ENCODE results near the gene TMEM170B. TPM values are rescaled to one million over a fixed set of nuclear protein-coding genes. Genes with fewer than 3 reads are reported as not detected.

TMEM170B gene
- polyA plus RNA-seq, 2 of the 4 experiments (the other 2 are of a cell fraction): 2.5 to 3.2 TPM

GRCh38 chr6:11493974-11494373 lies 43.6 kb upstream of the TMEM170B start (continued):
- TF ChIP-seq, protein P1, sequence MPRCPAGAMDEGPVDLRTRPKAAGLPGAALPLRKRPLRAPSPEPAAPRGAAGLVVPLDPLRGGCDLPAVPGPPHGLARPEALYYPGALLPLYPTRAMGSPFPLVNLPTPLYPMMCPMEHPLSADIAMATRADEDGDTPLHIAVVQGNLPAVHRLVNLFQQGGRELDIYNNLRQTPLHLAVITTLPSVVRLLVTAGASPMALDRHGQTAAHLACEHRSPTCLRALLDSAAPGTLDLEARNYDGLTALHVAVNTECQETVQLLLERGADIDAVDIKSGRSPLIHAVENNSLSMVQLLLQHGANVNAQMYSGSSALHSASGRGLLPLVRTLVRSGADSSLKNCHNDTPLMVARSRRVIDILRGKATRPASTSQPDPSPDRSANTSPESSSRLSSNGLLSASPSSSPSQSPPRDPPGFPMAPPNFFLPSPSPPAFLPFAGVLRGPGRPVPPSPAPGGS (IDR thresholded peaks at IDR 0.05): no peak
- TF ChIP-seq, protein P2, sequence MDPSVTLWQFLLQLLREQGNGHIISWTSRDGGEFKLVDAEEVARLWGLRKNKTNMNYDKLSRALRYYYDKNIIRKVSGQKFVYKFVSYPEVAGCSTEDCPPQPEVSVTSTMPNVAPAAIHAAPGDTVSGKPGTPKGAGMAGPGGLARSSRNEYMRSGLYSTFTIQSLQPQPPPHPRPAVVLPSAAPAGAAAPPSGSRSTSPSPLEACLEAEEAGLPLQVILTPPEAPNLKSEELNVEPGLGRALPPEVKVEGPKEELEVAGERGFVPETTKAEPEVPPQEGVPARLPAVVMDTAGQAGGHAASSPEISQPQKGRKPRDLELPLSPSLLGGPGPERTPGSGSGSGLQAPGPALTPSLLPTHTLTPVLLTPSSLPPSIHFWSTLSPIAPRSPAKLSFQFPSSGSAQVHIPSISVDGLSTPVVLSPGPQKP (IDR thresholded peaks at IDR 0.05; ENCODE audit: low read depth, low read length): no peak
- TF ChIP-seq CEBPB (IDR thresholded peaks at IDR 0.05) (no peak), NR3C1 (IDR thresholded peaks at IDR 0.05) (no peak), RNF2 (IDR thresholded peaks at IDR 0.05; ENCODE audit: borderline replicate concordance, low read depth) (no peak), ZFP36 (IDR thresholded peaks at IDR 0.05; ENCODE audit: borderline replicate concordance, partially characterized antibody) (no peak), ZNF302 (CRISPR knock-in tag; IDR thresholded peaks at IDR 0.05) (no peak), EP300 (IDR thresholded peaks at IDR 0.05) (no peak), FOSB (CRISPR knock-in tag; IDR thresholded peaks at IDR 0.05) (no peak), JUNB (IDR thresholded peaks at IDR 0.05) (no peak), NFE2L2 (conservative IDR thresholded peaks at IDR 0.05; ENCODE audit: low read length) (no peak), CHD2 (IDR thresholded peaks at IDR 0.05; ENCODE audit: low read length, partially characterized antibody) (no peak)

DNA sequence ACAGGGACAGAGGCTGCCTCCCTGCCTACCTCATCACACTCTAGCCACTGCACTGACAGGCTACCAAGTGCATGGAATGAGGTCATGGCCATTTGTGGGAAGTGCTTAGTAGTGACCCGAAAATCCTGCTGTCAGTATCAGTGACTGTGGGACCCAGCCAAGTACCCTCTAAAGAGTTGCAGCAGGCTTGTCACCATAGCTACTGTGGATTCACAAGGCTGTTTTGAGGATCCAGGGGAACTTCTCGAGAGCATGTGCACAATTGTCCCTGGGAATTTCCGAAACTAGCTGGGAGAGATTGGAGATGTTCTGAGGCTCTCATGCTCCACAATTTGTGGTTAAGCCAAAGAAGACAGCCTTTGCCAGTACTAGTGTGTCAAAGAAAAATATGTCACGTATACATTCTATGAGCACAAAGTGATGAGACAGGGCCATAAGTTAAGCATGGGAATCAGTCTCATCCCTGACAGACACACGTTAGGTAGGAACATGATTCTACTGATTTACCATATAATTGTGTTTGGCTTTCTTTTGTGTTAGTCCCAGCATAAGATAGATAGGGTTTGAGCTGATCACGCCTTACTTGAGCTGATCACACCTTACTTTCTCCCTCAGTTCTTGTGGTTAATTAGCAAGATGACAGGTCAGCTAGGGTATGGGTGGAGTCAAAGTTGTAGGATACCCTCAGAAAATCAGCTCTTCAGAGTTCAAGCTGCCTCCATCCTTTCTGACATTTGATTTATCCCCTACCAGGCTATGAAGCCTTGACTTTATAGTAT lies 42.6 kb upstream of the TMEM170B start:
- CTCF ChIA-PET: interaction anchor here (0.5 to 4.4 kb wide), 51 partner anchors 8 to 425 kb away, joined by 3 to 66 read pairs (median 6); partner anchors contain the start of genes NEDD9 and SMIM13
- WGBS (ENCODE audit: missing lambda C conversion rate): 82% methylated on average over 5 of the region's 6 CpGs
- peak in 1 of 2 experiments; percentile 18; a peak in 3 of 6 replicates for ATAC-seq
- Histone ChIP-seq H3K4me1 (peaks cover 26% of the 10 kb centered on the region), H3K27ac (peak overlapping the region; percentile 77 to 87), H3K9me3 (no peaks in the 10 kb centered on the region), H3K4me3 (no peak overlapping the region), H3K4me2 (peak overlapping the region; percentile 53; the same call in 1 of the 3 replicates)
- POLR2A ChIA-PET: no interaction called here
- FAIRE-seq: no peak
- no peak for DNase-seq (ENCODE audit: low read depth in 1 of 2, low spot score in 1 of 2)
- TF ChIP-seq HOXA7 (CRISPR knock-in tag; IDR thresholded peaks at IDR 0.05) (no peak), EHF (CRISPR knock-in tag; IDR thresholded peaks at IDR 0.05) (0 out of 2 replicates have a peak, but pooled peaks have one; percentile 17), HDAC2 (IDR thresholded peaks at IDR 0.05) (no peak)

DNA sequence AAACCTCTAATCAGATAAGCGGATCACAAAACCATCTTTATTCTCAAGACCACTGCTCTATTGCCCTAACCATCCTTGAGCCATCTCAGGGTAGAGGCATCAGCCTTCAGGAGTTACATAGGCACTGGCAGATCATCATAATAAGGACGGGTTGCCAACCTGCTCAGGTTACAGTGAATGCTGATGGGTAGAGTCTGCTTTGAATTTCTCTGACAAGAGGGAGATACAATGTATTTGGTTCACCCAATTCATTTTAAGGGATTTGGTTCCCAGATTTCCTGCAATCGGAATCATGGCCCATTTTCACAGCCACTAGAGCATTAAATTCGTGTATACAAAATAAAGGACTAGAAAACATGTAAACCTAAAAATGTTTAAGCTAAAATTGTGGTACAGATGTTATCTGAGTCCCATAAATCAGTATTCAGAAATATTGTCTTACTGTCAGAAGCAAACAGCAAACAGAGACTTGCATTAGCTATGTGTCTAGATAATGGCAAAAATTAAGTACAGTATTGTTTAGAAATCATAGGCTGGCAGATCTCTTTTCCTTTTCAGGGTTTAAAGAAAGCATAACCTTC lies 41.9 kb upstream of the TMEM170B start:
- ChIA-PET POLR2A (no interaction called here), CTCF (interaction anchor here (0.5 to 4.4 kb wide), 75 partner anchors 8 to 544 kb away, joined by 3 to 66 read pairs (median 6); partner anchors contain the start of genes NEDD9 and SMIM13)
- Histone ChIP-seq H3K4me3 (no peak overlapping the region), H3K4me1 (peaks cover 26% of the 10 kb centered on the region), H3K9me3 (no peaks in the 10 kb centered on the region), H3K27ac (peak overlapping the region; percentile 77 to 87), H3K4me2 (peak overlapping the region; percentile 53)
- 35% methylated on average over 4 of the region's 4 CpGs for WGBS (ENCODE audit: missing lambda C conversion rate)
- TF ChIP-seq ZSCAN20 (CRISPR knock-in tag; IDR thresholded peaks at IDR 0.05) (peak; percentile 64; the same call in 1 of the 2 replicates), HOXB13 (CRISPR knock-in tag; IDR thresholded peaks at IDR 0.05; ENCODE audit: low read depth) (peak; percentile 87; the same call in 1 of the 2 replicates), EHF (CRISPR knock-in tag; IDR thresholded peaks at IDR 0.05) (0 out of 2 replicates have a peak, but pooled peaks have one; percentile 80), HOXA7 (CRISPR knock-in tag; IDR thresholded peaks at IDR 0.05) (peak; percentile 54; the same call in 1 of the 2 replicates), NFE2L2 (conservative IDR thresholded peaks at IDR 0.05; ENCODE audit: low read length) (no peak), CHD4 (IDR thresholded peaks at IDR 0.05; ENCODE audit: borderline replicate concordance) (no peak), HOXB5 (CRISPR knock-in tag; IDR thresholded peaks at IDR 0.05) (peak; percentile 72)
- no peak for DNase-seq (ENCODE audit: low read depth in 1 of 2, low spot score in 1 of 2)
- peak in 1 of 2 experiments; percentile 49; a peak in 3 of 6 replicates for ATAC-seq
- no peak for FAIRE-seq

Data from A549 (cell line).